ENCODE measurements around the gene TIMM29.

GRCh38 chr19:10964903-10965302, 36.3 kb downstream of the TIMM29 start:
- TF ChIP-seq ZNF124 (CRISPR knock-in tag; IDR thresholded peaks at IDR 0.05) (no peak), HOMEZ (CRISPR knock-in tag; IDR thresholded peaks at IDR 0.05) (no peak), KDM1A (IDR thresholded peaks at IDR 0.05) (no peak), ZBED1 (IDR thresholded peaks at IDR 0.05) (no peak)

Measured in K562 (cell line).